ENCODE measurements around the gene SRF. TPM values are rescaled to one million over a fixed set of nuclear protein-coding genes. Genes with fewer than 3 reads are reported as not detected.

The SRF gene
- 17.5 and 17.9 TPM in 2 replicates for total RNA-seq (ENCODE audit: low replicate concordance)

DNA sequence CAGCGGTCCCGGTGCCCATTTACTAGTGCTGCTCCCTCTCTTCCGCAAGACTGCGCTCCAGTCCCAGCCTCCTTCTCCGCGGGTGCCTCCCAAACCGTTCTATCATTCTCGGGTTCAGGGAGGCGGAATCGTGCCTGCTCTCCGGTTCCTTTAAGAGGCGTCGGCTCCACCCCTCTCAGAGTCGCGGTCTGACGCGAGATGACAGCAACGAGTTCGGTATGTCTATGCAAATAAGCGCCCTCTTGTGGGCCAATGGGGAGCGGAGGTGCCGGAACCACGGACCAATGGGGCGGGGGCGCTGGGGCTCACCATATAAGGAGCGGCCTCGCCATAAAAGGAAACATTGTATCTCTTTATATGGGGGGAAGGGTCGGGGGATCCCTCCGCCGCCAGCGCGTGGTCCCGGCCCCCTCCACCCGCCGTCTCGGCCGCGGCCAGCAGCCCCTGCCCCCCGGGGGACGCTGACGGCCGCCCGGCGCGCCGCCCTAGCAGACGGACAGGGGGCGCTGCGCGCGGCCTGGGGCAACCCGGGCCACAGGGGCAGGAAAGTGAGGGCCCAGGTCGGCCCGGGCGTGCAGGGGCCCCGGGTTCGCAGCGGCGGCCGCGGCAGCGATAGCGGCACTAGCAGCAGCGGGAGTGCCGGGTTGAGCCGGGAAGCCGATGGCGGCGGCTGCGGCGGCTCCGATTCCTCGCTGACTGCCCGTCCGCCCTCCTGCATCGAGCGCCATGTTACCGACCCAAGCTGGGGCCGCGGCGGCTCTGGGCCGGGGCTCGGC lies at the start of gene SRF:
TSS of gene SRF (plus strand) at position 339 of the 776 bp plus-strand sequence. CDS start at position 727, 388 bp downstream.
- H3K4me3 ChIP-seq (ENCODE audit: low read depth, low read length), result peak within 1 kb of the TSS; percentile 97
- peak; percentile 99 for DNase-seq (ENCODE audit: low read depth)
- TF ChIP-seq, protein P1, sequence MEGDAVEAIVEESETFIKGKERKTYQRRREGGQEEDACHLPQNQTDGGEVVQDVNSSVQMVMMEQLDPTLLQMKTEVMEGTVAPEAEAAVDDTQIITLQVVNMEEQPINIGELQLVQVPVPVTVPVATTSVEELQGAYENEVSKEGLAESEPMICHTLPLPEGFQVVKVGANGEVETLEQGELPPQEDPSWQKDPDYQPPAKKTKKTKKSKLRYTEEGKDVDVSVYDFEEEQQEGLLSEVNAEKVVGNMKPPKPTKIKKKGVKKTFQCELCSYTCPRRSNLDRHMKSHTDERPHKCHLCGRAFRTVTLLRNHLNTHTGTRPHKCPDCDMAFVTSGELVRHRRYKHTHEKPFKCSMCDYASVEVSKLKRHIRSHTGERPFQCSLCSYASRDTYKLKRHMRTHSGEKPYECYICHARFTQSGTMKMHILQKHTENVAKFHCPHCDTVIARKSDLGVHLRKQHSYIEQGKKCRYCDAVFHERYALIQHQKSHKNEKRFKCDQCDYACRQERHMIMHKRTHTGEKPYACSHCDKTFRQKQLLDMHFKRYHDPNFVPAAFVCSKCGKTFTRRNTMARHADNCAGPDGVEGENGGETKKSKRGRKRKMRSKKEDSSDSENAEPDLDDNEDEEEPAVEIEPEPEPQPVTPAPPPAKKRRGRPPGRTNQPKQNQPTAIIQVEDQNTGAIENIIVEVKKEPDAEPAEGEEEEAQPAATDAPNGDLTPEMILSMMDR (IDR thresholded peaks at IDR 0.05; ENCODE audit: insufficient read depth, low read length), result peak; percentile 49

DNA sequence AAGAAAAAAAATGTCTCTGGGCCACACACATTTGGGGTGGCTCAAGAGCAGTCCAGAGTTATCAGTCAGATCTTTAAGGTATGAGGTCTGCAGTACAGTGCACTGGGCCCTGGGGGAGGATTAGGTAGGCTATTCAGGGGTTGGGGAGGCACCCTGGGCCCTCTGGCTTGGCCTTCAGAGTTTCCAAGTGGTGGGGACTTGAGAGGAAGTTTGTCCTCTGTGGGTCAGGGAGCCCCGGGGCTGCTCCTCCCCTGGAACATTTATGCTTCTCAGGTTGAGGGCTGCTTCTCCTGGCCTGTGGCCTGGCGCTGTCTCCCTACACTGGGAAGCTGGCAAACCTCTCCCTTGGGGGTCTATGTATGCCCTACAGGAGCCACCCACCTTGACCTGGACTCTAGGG lies 48.9 kb upstream of the SRF start:
- DNase-seq (ENCODE audit: low read depth), result no peak
- TF ChIP-seq, protein P1 (IDR thresholded peaks at IDR 0.05; ENCODE audit: insufficient read depth, low read length), result no peak
- H3K4me3 ChIP-seq (ENCODE audit: low read depth, low read length), result no peak overlapping the region

DNA sequence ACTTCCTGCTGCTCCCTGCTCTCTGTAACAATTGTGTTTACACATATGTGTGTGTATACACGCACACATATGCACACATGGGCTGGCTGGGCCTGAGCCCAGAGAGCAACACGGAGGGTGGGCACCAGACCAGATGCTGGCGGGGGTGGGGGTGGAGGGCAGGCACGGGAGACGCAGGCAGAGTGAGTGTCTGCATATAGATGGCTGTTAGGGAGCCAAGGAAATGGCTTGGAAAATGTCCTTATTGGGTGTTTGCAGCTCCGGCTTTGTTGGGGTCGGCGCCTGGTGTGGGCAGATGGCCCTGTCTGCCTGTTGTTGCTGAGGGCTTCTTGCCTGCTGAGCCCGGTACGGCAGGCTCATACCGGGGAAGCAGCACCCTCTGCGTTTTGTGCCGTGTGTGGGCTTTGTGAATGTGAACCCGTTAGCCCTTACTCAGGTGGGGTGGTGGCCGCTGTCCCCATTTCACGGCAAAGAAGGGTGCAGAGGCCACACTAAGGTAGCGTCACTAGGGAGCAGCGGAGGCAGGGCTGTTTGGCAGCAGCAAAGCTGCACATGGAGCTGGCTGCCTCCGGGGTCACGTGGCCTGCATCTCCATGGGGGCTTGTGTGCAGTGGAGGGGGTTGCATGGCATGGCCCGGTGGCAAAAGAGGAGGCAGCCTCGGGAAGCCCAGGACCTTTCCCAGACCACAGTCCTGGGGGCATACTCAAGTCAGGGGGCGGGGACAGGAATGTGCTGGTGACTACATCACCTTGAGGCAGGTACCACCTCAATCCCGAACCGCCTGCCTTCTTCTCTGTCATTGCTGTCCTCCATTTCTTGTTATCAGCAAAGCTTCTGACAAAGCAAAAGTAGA lies 47.4 kb upstream of the SRF start:
- TF ChIP-seq, protein P1 (IDR thresholded peaks at IDR 0.05; ENCODE audit: insufficient read depth, low read length), result no peak
- DNase-seq (ENCODE audit: low read depth), result no peak
- H3K4me3 ChIP-seq (ENCODE audit: low read depth, low read length), result no peak overlapping the region

DNA sequence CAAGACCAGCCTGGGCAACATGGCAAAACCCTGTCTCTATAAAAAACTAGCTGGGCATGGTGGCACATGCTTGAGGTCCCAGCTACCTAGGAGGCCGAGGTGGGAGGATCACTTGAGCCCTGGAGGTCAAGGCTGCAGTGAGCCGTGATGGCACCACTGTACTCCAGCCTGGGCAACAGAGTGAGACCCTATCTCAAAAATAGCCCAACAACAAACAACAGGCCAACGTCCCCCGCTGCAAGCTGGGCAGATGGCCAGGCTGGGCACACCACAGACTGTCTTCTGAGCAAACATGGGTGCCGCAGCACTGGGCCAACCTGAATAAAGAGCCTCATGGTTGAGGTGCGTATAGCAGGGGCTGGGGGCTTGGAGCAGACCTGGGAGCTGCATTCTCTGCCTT lies 46.6 kb upstream of the SRF start:
- DNase-seq (ENCODE audit: low read depth), result no peak
- TF ChIP-seq, protein P1 (IDR thresholded peaks at IDR 0.05; ENCODE audit: insufficient read depth, low read length), result no peak
- no peak overlapping the region for H3K4me3 ChIP-seq (ENCODE audit: low read depth, low read length)

DNA sequence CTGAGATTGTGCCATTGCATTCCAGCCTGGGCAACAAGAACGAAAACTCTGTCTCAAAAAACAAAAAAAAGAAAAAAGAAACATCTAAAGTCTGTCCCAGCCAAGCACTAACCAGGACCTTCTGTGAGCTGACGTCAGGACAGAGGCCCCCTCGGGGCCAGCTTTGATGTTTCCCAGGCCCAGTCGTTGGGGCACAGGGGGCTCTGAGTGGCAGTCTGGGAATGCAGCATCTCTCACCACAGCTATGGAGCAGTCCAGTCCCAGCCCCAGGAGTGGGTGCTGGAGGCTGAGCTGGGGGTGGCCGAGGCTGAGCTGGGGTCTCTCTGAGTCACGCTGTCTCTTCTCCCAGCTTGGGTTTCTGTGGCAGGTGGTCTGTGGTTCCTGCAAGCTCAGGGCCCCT lies 46.0 kb upstream of the SRF start:
- no peak overlapping the region for H3K4me3 ChIP-seq (ENCODE audit: low read depth, low read length)
- peak; percentile 80 for DNase-seq (ENCODE audit: low read depth)
- TF ChIP-seq, protein P1 (IDR thresholded peaks at IDR 0.05; ENCODE audit: insufficient read depth, low read length), result no peak

DNA sequence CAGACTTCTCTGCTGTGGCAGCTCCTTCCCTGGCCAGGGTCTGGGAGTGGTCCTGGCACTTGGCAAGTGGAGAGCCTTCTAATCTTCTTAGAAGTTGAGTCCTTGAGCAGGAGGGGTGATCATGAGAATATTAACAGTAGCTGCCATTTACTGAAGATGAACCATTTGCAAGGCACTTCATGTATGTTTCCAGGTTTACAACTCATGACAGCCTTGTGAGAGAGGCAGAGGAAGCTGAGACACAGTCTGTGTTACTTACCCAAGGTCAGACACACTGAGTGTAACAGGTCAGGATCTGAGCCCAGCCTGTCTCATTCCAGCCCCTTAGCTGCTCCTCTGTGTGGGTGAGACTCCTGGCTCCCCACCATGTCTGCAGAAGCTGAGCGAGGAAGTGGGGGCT lies 45.5 kb upstream of the SRF start:
- no peak for DNase-seq (ENCODE audit: low read depth)
- H3K4me3 ChIP-seq (ENCODE audit: low read depth, low read length), result no peak overlapping the region
- TF ChIP-seq, protein P1 (IDR thresholded peaks at IDR 0.05; ENCODE audit: insufficient read depth, low read length), result no peak

Measured in fibroblast of the aortic adventitia (primary cell).